PFSK-1 (cell line): Measurements from ENCODE around the gene COL18A1.

Source experiments
- FOXP2 ChIP-seq: optimal IDR thresholded peaks from 2 replicates; pipeline ENCODE3; 2011; ENCODE audit warnings: borderline replicate concordance, control low read depth, inconsistent platforms; ENCODE audit not compliant: insufficient read depth; ENCODE audit errors: extremely low read length, extremely low read depth
- POLR2AphosphoS5 ChIP-seq: IDR thresholded peaks from 2 replicates; pipeline ENCODE4 v1.6.1; 2012; ENCODE audit warnings: low read depth, mild to moderate bottlenecking, control low read depth, low read length, moderate library complexity
- SIN3A ChIP-seq: IDR thresholded peaks from 2 replicates; pipeline ENCODE4 v1.6.1; 2012; ENCODE audit warnings: mild to moderate bottlenecking, low read length, moderate library complexity, borderline replicate concordance; ENCODE audit not compliant: insufficient read depth
- TAF1 ChIP-seq: IDR thresholded peaks from 2 replicates; pipeline ENCODE4 v1.6.1; 2012; ENCODE audit warnings: low read length, control low read depth, borderline replicate concordance; ENCODE audit not compliant: insufficient read depth
- TF ChIP-seq, protein P1 (sequence below), 2 experiments: IDR thresholded peaks; 2 replicates each; pipeline versions ENCODE4 v1.6.1 to v1.8.0; 2011 to 2012; ENCODE audit warnings: low read depth in 2 of 2, low read length in 2 of 2, control low read depth in 1 of 2, inconsistent platforms in 1 of 2, mild to moderate bottlenecking in 1 of 2, moderate library complexity in 1 of 2; ENCODE audit not compliant: insufficient read depth in 1 of 2

The COL18A1 gene

DNA sequence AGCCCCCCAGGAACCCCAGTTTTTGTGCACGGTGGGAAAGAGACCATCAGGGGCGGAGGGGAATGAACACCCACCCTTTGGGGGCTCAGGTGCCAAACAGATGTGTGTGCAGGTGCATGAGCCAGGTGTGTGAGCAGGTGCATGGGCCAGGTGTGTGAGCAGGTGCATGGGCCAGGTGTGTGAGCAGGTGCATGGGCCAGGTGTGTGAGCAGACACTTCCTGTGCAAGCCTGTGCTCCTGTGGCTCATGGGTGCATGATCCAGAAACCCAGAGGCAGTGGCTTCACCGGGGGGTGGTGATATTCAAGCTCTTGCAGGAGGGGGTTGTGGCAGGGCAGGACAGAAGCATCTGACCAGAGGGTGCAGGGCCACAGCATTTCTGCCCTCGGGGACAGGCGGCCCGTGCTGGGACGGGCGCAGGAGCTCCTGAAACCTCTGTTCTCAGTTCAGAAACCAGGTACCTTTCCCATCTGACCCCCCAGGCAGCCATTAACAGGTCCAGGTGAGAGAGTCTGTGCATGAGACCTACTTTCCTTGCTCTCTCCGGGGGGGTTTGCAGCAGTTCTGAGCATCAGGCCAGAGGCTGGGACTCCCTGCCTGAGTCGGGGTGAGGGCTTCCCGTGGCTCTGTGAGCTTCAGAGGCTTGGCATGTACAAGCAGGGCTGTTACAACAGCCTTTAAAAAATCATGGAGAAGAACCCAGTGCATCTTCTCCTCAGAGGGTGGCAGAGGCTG is 29.1 kb downstream of the COL18A1 start:
- no peak for TF ChIP-seq POLR2AphosphoS5
- no peak for TF ChIP-seq SIN3A
- TF ChIP-seq FOXP2 = no peak
- TF ChIP-seq, protein P1, sequence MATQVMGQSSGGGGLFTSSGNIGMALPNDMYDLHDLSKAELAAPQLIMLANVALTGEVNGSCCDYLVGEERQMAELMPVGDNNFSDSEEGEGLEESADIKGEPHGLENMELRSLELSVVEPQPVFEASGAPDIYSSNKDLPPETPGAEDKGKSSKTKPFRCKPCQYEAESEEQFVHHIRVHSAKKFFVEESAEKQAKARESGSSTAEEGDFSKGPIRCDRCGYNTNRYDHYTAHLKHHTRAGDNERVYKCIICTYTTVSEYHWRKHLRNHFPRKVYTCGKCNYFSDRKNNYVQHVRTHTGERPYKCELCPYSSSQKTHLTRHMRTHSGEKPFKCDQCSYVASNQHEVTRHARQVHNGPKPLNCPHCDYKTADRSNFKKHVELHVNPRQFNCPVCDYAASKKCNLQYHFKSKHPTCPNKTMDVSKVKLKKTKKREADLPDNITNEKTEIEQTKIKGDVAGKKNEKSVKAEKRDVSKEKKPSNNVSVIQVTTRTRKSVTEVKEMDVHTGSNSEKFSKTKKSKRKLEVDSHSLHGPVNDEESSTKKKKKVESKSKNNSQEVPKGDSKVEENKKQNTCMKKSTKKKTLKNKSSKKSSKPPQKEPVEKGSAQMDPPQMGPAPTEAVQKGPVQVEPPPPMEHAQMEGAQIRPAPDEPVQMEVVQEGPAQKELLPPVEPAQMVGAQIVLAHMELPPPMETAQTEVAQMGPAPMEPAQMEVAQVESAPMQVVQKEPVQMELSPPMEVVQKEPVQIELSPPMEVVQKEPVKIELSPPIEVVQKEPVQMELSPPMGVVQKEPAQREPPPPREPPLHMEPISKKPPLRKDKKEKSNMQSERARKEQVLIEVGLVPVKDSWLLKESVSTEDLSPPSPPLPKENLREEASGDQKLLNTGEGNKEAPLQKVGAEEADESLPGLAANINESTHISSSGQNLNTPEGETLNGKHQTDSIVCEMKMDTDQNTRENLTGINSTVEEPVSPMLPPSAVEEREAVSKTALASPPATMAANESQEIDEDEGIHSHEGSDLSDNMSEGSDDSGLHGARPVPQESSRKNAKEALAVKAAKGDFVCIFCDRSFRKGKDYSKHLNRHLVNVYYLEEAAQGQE (IDR thresholded peaks at IDR 0.05; ENCODE audit: insufficient read depth in 1 of 2, low read depth in 2 of 2, low read length in 2 of 2) = no peak
- no peak for TF ChIP-seq TAF1

DNA sequence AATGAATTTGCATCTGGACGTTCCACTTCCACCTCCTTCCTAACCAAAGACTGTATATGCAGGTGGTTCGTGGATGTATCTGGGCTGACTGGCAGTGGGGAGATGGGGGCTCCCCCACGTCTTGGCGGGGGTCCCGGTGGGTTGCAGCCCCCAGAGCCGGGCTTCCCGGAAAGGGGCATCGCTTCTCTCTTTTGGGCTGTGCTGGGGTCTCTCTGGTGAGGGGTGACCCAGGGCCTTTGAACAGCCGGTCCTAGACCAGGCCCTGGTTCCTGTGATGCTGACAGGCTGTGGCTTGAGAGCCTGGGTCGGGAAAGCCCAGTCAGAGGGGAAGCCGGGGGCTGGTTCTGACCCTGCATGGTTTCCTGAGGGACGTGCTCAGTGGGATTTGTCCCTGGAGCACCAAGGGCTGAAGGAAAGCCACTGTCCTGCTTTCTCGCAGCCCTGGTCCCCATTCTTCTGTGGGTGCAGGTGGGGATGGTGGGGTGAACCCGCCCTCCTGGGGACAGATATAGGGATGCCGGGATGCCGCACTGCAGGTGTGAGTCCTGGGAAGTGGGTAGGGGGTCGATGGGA is 29.8 kb downstream of the COL18A1 start:
- TF ChIP-seq FOXP2 = no peak
- TF ChIP-seq SIN3A = no peak
- TF ChIP-seq, protein P1 (IDR thresholded peaks at IDR 0.05; ENCODE audit: insufficient read depth in 1 of 2, low read depth in 2 of 2, low read length in 2 of 2) = no peak
- TF ChIP-seq TAF1 = no peak
- TF ChIP-seq POLR2AphosphoS5 = no peak

DNA sequence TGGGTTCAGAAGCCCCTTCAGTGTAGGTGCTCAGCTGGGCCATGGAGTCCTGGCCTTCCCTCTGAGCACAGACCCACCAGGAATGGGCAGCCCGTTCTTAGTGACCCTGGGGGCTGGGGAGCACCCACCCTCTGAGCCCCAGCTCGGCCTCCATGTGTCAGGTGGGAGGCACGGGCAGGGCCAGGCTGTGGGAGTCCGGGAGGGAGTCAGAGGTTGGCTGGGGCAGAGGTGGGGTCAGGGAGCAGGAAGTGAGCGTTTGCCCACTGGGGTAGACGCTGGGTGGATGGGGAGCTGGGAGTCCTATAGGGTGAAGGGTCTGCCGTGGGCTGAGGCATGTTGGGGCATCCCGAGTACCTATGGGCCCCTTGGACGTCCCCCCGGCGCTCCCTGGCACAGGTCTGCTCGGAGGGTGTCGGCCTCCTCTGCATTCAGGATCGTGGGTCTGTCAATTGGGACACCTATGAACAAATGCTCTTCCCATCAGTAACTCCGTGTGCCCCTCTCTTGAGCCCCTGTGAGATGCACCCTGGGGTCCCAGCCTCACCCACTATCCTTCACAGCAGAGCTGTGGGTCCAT is 30.5 kb downstream of the COL18A1 start:
- TF ChIP-seq POLR2AphosphoS5 (no peak), TAF1 (no peak), SIN3A (no peak), FOXP2 (no peak)
- TF ChIP-seq, protein P1 (IDR thresholded peaks at IDR 0.05; ENCODE audit: insufficient read depth in 1 of 2, low read depth in 2 of 2, low read length in 2 of 2) = no peak

DNA sequence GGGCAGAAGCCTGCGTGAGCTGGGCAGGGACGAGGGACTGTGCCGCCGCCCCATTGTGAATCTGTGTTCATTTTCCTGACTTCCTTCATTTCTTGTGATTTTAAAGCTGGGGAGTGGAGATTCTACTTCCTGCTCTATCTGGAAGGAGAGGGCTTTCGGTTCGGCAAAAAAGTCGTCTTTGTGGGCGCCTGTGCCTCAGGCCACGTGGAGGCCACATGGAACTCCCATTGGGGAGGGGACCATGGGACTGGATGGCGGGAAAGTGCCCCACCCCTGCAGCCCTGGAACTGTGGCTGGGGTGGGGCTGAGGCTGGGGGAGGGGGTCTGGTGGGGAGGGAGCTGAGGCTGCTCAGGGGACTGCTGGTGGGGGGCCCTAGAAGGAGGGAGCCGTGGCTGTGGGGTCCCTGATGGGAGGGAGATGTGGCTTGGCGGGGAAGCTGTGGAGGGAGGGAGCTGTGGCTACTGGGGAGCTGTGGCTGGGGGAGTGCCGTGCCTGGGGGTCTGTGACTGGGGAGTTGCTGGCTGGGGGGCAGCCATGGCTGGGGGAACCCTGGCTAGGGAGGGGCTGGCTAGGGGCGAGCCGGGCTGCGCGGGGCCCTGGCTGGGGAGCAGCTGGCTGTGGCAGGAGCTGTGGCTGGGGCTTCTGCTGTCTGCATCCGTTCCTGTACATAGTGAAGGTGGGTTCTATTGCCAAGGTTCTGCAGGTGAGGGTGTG is 31.5 kb downstream of the COL18A1 start:
- TF ChIP-seq FOXP2 (no peak), TAF1 (no peak), SIN3A (no peak), POLR2AphosphoS5 (no peak)
- TF ChIP-seq, protein P1 (IDR thresholded peaks at IDR 0.05; ENCODE audit: insufficient read depth in 1 of 2, low read depth in 2 of 2, low read length in 2 of 2) = no peak
